Mammary epithelial cell (primary cell): ENCODE results near the gene ERBB2.

Experiments used
- EZH2 ChIP-seq: IDR thresholded peaks from 2 replicates; pipeline ENCODE4 v1.6.1; 2012; ENCODE audit warnings: low read length, inconsistent platforms, borderline replicate concordance
- TF ChIP-seq, protein P1 (sequence below), 2 donors: IDR thresholded peaks in 1 of 2; conservative IDR thresholded peaks in 1 of 2; 2 replicates each; pipeline ENCODE4 v1.5.1; 2011 to 2012; ENCODE audit warnings: inconsistent platforms in 2 of 2, low read length in 2 of 2, mild to moderate bottlenecking in 2 of 2, control low read depth in 1 of 2, low read depth in 1 of 2; ENCODE audit not compliant: insufficient read depth in 1 of 2; ENCODE audit errors: extremely low read depth in 1 of 2

DNA sequence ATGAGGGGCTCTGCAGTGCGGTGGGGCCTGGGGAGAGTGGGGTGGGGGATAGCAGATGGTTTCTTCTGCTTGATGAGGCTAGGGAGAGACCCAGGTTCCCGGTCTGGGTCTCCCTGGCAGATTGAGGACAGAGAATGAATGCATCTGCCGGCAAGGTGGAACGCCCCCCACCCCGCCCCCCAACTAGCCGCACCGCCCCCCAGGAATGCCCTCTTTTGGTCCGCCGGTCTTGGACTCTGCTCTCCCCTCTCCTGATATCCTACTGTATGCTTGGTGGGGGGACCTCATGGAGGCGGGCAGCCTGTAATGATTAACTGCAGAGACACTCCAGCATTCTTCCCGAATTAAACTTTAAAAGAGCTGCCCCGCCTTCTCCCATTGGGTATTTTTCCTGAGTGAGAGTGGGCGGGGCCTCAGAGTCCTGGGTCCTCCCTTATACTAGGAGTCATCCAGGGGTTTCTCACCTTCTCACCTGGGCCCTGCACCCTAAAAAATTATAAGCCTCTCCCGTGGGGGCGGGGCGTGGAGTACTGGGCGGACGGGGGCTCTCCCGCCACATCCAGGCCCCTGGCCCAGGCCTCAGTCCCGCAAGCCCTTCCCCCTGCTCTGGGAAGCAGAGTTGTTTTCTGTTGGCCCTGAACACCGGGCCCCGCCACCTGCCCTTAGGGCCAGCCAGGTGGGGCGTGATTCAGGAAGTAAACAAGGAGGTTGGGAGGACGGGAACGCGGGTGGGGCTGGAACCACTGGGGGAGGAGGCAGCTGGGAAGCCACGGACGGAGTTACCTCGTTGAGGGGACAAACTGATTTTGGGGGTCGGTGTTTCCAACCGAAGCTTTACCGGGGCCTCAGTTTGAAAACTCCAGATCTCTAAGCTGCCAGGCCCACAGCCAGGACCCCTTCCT is 39.4 kb downstream of the ERBB2 start:
- TF ChIP-seq EZH2 = no peak
- TF ChIP-seq, protein P1, sequence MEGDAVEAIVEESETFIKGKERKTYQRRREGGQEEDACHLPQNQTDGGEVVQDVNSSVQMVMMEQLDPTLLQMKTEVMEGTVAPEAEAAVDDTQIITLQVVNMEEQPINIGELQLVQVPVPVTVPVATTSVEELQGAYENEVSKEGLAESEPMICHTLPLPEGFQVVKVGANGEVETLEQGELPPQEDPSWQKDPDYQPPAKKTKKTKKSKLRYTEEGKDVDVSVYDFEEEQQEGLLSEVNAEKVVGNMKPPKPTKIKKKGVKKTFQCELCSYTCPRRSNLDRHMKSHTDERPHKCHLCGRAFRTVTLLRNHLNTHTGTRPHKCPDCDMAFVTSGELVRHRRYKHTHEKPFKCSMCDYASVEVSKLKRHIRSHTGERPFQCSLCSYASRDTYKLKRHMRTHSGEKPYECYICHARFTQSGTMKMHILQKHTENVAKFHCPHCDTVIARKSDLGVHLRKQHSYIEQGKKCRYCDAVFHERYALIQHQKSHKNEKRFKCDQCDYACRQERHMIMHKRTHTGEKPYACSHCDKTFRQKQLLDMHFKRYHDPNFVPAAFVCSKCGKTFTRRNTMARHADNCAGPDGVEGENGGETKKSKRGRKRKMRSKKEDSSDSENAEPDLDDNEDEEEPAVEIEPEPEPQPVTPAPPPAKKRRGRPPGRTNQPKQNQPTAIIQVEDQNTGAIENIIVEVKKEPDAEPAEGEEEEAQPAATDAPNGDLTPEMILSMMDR (conservative IDR thresholded peaks at IDR 0.05 in 1 of 2, IDR thresholded peaks at IDR 0.05 in 1 of 2; ENCODE audit: extremely low read depth in 1 of 2, insufficient read depth in 1 of 2, low read depth in 1 of 2, low read length in 2 of 2) = no peak
